Measurements from ENCODE around the gene PHLDB1.

DNA sequence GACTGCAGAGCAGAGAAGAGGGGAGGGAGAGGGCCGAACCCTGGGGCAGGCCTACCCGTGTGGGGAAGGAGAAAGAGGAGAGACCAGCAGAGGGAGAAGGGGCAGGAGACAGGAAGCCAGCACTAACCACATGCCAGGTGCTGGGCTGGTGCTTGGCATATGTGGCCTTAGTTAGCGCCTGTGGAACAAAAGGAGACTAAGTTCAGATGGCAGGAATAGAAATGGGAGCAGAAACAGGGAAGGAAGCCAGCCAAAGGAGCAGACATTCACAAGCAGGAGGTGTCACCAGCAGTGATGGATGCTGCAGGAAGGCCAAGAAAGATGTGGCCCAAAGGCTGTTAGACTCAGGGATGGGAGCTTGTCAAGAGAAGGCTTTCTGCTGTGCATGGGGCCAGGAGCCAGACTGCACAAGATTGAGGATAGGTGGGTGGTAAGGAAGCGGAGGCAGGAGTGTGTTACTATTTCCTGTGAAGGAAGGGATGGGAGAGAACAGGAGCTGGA, 45.3 kb downstream of the PHLDB1 start:
- TF ChIP-seq, protein P1, sequence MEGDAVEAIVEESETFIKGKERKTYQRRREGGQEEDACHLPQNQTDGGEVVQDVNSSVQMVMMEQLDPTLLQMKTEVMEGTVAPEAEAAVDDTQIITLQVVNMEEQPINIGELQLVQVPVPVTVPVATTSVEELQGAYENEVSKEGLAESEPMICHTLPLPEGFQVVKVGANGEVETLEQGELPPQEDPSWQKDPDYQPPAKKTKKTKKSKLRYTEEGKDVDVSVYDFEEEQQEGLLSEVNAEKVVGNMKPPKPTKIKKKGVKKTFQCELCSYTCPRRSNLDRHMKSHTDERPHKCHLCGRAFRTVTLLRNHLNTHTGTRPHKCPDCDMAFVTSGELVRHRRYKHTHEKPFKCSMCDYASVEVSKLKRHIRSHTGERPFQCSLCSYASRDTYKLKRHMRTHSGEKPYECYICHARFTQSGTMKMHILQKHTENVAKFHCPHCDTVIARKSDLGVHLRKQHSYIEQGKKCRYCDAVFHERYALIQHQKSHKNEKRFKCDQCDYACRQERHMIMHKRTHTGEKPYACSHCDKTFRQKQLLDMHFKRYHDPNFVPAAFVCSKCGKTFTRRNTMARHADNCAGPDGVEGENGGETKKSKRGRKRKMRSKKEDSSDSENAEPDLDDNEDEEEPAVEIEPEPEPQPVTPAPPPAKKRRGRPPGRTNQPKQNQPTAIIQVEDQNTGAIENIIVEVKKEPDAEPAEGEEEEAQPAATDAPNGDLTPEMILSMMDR (optimal IDR thresholded peaks at IDR 0.05 in 1 of 3, IDR thresholded peaks at IDR 0.05 in 1 of 3, conservative IDR thresholded peaks at IDR 0.05 in 1 of 3; ENCODE audit: extremely low read depth in 1 of 3, insufficient read depth in 2 of 3, low read length in 3 of 3) = no peak
- TF ChIP-seq EZH2 (IDR thresholded peaks at IDR 0.05; ENCODE audit: low read length) = no peak

All from keratinocyte (primary cell).